ENCODE results near the gene PUM2. TPM values are rescaled to one million over a fixed set of nuclear protein-coding genes. Genes with fewer than 3 reads are reported as not detected.

Gene PUM2
- total and polyA plus RNA-seq, 2 of the 8 experiments (the other 6 are each of a cell fraction or from before 2014, with no cell fraction given): 46.6 to 114 TPM

- no peak overlapping the region for H3K4ac ChIP-seq (replicated peaks; ENCODE audit: insufficient read length, low read depth, low read length)
- no peaks in the 10 kb centered on the region for H3K36me3 ChIP-seq (ENCODE audit: control insufficient read depth in 2 of 4, insufficient read depth in 4 of 4, low read length in 3 of 4)
- no peak overlapping the region for H3K4me3 ChIP-seq (ENCODE audit: extremely low read depth in 1 of 4, insufficient read depth in 2 of 4, low read depth in 3 of 4, low read length in 4 of 4)
- CTCF ChIA-PET (ENCODE audit: partially characterized antibody): interaction anchor here (1.8 kb wide), 1 partner anchor 15 kb away, joined by 8 read pairs; no protein-coding TSS in a partner anchor
- no peak overlapping the region for H2AFZ ChIP-seq (ENCODE audit: low read length)
- no peaks in the 10 kb centered on the region for H3K4me1 ChIP-seq (replicated peaks in 1 of 4; ENCODE audit: control insufficient read depth in 3 of 4, insufficient read depth in 4 of 4, low read length in 3 of 4)
- no peak overlapping the region for H2BK15ac ChIP-seq (ENCODE audit: low read length)
- POLR2A ChIA-PET (ENCODE audit: partially characterized antibody): no interaction called here
- H3K9ac ChIP-seq (replicated peaks in 1 of 4; ENCODE audit: extremely low read depth in 1 of 4, low read depth in 3 of 4, low read length in 3 of 4): no peak overlapping the region
- no peaks in the 10 kb centered on the region for H3K27me3 ChIP-seq (replicated peaks in 1 of 4; ENCODE audit: control insufficient read depth in 3 of 4, extremely low read depth in 1 of 4, insufficient read depth in 3 of 4, low read length in 3 of 4)
- no peaks in the 10 kb centered on the region for H3K23me2 ChIP-seq (ENCODE audit: low read depth, low read length)
- no peak overlapping the region for H4K5ac ChIP-seq (ENCODE audit: insufficient read length, low read depth, low read length)
- no peak overlapping the region for H2BK5ac ChIP-seq (ENCODE audit: low read depth, low read length)
- H3K4me2 ChIP-seq (ENCODE audit: insufficient read depth in 1 of 2, low read depth in 2 of 2, low read length in 2 of 2): no peak overlapping the region
- no peak overlapping the region for H3K14ac ChIP-seq (ENCODE audit: insufficient read length)
- H3K23ac ChIP-seq (ENCODE audit: insufficient read length): no peak overlapping the region
- TF ChIP-seq GTF2F1 (IDR thresholded peaks at IDR 0.05; ENCODE audit: borderline replicate concordance, low read depth, low read length) (no peak), KDM4A (IDR thresholded peaks at IDR 0.05; ENCODE audit: low read depth, low read length, severe bottlenecking) (no peak), SIX5 (IDR thresholded peaks at IDR 0.05; ENCODE audit: low read depth, low read length) (no peak), ATF2 (IDR thresholded peaks at IDR 0.05; ENCODE audit: low read length) (no peak)
- no peaks in the 10 kb centered on the region for H4K20me1 ChIP-seq (replicated peaks in 1 of 2; ENCODE audit: control insufficient read depth in 1 of 2, insufficient read depth in 2 of 2, low read length in 2 of 2)
- DNase-seq (ENCODE audit: low read depth in 1 of 2, low spot score in 2 of 2) (no peak), FAIRE-seq (no peak)
- H3K56ac ChIP-seq (replicated peaks; ENCODE audit: insufficient read length, low read depth, low read length): no peak overlapping the region
- no peaks in the 10 kb centered on the region for H3K79me2 ChIP-seq (ENCODE audit: control insufficient read depth in 1 of 2, insufficient read depth in 2 of 2, low read length in 2 of 2)
- WGBS, 2 experiments (ENCODE audit: extremely low coverage in 1 of 2, insufficient coverage in 1 of 2, insufficient read length in 1 of 2, insufficient replicate concordance in 2 of 2, low coverage in 1 of 2, low lambda C conversion rate in 2 of 2, missing lambda C conversion rate in 1 of 2): 89% methylated on average over 4 of the region's 4 CpGs; no CpG with 5 or more reads in 1 of the 2 experiments
- H4K91ac ChIP-seq (replicated peaks; ENCODE audit: insufficient read length, low read length): no peak overlapping the region
- H2BK20ac ChIP-seq (ENCODE audit: low read length): no peak overlapping the region
- no peak overlapping the region for H2BK120ac ChIP-seq (replicated peaks; ENCODE audit: low read depth, low read length)
- H3K9me3 ChIP-seq (ENCODE audit: insufficient read depth in 2 of 2, low read depth in 1 of 2, low read length in 1 of 2): no peaks in the 10 kb centered on the region
- H3K79me1 ChIP-seq (ENCODE audit: low read depth, low read length): no peaks in the 10 kb centered on the region
- no peak overlapping the region for H3K27ac ChIP-seq (ENCODE audit: low read depth, low read length)
- H2BK12ac ChIP-seq (ENCODE audit: low read depth, low read length): no peak overlapping the region
- no peak overlapping the region for H2AK5ac ChIP-seq (ENCODE audit: low read depth, low read length)
- no peak overlapping the region for H3K18ac ChIP-seq (ENCODE audit: extremely low read depth, low read length)
- no peak overlapping the region for H4K8ac ChIP-seq (ENCODE audit: extremely low read depth, insufficient read depth, low read length)
These were observed 43.3 kb upstream of the PUM2 start for GRCh38 chr2:20393986-20394385.

All from H1 (cell line).